Fibroblast of skin of left biceps (primary cell): ENCODE measurements around the gene COL18A1.
"Not testable (repeated sequence)": the region's sequence is repeated elsewhere in the genome, so short reads cannot be mapped to it uniquely, and the experiment has no call there.

ENCODE experiments used
- DNase-seq, 2 experiments: peaks; one replicate each; pipeline ENCODE4 v3.0.0-alpha.2; 2013; ENCODE audit warnings: low read depth in 2 of 2

Gene COL18A1

DNA sequence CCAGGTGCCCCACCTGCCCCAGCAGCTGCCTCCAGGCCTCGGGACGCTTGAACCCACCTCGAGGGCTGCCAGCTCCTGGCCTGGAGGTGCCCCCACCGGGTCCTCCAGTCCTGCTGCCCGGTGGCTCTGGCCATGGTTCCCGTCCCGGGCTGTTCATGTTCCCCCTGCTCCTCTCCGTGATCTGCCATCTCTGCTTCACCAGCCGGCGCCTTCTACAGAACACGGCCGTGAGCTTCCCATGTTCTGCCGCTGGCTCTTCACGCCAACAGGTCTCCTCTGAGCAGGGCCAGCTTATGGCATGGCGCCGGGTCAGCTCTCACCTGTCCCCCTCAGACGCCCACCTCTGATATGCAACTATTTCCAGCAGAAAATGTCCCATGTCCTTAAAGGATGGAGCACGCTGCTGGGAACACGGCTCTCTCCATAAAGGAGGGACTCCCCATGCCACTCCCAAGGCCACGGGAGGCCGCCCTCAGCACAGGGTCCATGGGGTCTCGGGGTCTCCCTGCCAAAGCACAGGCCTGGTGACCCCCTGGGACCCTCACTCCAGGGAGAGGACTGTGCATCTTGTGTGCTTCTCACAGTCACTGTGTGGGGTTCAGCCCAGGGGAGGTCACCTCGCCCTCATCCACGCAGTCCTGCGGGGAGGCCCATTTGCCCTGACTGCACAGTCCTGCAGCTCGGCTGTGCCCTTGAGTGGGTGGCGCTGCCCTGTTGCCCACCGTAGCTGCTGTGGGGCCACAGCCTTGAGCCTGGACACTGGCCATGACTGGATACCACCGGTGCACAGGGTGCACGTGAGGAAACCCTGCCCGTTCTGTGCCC is 36.7 kb downstream of the COL18A1 start:
- DNase-seq: no peak

DNA sequence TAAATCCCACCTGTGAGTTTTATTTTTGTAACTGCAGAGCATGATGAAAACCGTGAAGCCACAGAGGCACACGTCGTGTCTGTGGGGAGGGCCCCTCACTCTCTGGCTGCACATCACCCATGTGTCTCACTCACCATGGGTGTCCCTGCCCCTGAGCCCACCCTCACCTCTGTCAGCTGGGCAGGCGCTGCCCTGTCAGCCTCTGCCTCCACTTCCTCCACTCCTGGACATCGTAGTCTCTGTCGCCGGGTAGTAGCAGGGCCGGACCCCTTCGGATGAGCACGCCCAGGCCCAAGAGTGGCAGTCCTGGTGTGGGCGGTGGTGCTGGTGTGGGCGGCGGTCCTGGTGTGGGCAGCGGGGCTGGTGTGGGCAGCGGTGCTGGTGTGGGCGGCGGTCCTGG is 37.3 kb downstream of the COL18A1 start:
- no peak for DNase-seq

DNA sequence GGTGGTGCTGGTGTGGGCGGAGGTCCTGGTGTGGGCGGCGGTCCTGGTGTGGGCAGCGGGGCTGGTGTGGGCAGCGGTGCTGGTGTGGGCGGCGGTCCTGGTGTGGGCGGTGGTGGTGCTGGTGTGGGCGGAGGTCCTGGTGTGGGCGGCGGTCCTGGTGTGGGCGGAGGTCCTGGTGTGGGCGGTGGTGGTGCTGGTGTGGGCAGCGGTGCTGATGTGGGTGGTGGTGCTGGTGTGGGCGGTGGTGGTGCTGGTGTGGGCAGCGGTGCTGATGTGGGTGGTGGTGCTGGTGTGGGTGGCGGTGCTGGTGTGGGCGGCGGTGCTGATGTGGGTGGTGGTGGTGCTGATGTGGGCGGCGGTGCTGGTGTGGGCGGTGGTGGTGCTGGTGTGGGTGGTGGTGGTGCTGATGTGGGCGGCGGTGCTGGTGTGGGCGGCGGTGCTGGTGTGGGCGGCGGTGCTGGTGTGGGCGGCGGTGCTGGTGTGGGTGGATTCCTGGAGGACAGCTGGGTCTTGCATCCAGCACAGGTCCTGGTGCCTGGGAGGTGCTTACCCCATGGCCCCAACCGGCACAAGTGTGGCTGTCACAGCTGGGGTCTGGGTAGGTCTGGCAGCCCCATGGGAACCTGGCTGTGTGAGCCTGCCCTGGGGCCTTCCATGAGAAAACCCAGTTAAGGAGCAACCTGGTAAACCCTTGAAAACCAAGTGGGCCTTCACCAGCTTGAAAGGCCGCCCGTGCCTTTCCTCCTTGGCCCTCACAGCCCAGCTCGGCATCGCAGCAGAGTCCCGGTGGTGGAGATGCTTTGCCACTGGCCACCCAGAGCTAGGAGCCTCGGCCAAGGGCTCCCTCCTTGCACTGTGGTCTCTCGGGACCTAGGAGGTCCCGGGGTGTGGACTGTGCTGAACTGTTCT is 38.0 kb downstream of the COL18A1 start:
- DNase-seq: not testable (repeated sequence)

DNA sequence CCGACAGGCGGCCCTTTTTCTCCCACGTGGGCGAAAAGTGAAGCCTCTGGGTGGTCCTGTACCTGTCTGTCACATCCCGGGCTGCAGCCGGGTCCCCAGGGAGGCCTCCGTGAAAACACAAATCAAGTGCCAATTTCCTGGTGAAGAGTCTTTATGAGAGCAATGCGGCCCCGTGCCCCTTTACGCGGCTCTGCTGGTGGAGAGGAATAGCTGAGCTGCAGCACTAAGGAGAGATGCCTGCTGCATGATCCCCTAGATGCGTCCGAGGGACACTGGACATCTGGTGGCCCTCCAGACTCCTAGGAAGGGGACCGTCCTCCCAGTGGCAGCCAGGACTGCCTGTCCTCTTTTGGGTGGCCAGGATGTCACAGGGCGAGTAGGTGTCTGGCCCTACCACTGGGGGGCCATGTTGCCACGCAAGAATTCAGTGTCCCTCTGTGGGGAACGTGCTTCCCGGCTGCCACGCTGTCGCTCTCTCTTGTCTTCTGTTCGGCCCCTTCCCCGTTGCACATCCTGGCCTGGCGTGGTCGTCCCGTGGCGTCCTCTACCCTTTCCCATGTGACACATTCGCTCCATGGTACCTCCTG is 38.7 kb downstream of the COL18A1 start:
- DNase-seq: no peak

DNA sequence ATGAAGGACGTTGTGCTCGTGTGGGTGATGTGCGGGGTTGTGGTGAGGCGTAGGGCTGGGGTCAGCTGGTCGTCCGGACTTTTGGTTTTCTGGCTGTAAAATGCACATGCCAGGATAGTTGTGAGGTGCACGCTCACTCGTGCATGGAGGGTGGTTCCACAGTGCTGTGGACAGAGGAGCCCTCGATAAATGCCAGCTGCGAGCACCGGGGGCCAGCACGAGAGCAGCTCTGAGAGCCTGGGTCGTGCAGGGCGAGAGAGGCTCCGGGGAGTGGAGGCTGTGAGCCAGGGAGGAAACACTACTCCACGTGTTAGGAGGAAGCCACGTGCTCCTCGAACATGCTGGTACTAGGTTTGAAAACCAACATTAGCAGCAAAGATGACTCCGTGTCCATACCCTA is 39.4 kb downstream of the COL18A1 start:
- no peak for DNase-seq

DNA sequence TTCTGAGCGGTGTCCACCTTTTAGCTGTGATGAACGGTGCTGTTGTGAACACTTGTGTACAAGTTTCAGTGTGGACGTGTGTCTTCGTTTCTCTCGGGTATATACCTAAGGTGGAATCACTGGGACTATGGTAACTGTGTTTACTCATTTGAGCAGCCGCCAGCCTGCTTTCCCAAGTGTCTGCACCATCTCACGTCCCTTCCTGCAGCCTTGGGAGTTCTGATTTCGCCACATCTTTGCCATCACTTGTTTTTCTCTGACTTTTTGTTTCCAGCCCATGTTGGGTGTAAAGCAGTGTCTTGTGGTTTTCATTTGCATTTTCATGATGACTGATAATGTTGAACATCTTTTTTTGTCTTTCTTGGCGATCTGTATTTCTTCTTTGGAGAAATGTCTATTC is 40.4 kb downstream of the COL18A1 start:
- DNase-seq: no peak

DNA sequence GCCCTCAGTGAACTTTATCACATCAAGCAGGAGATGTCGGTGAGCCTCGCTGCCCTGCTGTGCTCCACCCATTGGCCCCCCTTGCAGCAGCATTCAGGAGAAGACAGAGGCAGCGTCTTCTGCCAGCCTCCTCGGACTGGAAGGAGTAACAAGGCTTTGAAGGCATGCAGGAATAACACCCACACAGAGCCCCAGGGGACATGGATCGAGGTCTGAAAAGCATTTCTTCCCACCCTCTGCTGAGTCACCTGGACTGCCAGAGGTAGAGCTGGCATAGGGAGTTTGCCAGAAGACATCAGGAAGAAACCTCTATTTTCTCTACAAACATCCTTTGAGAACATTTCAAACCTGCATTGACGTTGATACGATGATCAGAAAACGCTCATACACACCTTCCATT is 42.9 kb downstream of the COL18A1 start:
- DNase-seq: no peak

DNA sequence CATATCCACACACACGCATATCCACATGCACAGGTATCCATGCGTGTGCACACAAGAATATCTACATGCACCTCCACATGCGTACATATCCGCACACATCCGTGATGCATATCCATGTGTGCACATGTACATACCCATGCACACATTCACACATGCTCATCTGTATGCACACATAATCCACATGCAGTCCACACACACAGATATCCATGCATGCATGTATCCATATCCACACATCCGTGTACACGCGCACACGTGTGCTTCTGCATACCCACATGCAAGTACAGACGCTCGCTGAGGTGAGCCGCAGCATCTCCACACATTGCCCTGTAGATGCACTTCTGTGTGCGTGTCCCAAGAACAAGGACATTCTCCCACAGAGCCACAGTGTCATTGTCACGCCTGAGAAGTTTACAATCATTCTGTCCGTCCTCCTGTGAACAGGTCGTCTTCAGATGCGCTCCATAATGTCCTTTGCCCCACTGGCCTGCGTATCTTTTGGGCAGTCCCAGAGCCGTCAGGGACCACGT is 43.4 kb downstream of the COL18A1 start:
- DNase-seq: no peak

DNA sequence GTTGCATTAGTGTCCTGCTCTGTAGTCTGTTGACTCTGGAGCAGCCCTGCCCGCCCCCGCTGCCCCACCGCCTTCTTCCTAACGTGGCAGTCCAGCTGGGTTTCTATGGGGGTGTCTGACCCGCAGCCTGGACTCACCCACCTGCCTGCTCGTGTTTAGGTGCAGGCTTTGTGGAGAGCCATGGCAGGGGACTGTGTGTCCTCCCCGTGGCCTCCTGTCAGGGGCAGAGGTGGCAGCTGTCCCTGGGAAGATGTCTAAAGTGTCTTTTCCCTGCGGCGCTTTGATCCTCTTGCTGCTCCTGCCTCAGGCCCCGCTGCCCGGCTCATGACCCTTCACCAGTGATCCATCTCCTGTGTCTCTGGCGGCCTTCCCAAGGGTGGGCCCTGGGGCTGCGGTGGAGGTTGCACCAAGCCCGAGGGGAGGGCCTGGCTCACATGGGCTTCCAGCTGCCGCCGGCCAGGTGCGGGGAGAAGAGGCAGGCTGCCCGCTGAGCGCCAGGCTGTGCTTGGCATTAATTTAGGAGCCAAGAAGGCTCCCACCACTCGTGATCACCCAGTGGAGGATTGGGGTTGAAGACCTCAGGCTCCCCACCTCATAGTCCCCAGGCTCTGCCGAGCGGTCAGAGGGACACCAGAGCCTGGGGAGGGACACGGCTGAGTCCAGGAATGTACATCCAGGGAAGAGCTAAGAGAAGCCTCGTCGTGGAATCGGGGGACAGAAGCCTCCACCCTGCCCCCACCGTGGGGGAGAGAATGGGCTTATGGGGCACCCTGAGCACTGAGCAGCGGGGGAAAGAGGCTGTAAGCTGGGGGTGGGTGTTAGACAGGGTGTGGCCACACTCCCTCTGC is 44.1 kb downstream of the COL18A1 start:
- DNase-seq: no peak

DNA sequence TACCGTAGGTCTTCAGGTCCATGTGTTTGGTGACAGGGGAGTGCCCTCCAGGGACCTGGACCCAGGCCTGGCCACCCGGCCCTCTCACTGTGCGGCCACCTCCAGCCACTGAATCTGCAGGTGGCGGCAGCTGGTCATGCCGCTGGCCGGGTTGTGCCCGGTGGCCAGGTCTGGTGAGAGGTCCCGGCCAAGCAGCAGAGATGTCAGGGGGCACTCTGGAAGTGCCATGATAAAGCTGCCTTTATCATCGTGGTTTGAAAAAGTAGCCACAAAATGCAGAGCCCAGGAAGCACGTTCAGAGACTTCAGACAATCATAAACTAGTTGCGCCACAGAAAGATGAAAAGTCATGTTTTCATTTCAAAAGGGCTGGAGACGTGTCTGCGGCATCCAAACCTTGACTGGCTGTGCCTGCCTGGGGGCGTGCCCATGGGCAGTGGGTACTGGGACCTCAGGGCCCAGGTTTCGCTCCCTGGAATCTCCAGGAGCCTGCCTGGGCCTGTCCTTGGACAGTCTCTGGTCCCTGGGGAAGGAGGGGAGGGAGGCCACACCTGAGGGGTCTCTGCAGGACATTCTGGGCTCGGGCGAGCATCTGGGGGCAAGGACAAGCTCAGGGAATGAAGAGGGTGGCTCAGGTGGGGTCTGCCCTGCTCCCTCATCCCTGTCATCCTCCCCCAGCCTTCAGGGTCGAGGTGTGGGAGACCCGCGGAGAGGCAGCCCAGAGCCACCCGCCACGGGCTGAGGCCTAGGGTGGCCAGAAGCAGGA is 44.9 kb downstream of the COL18A1 start:
- no peak for DNase-seq

DNA sequence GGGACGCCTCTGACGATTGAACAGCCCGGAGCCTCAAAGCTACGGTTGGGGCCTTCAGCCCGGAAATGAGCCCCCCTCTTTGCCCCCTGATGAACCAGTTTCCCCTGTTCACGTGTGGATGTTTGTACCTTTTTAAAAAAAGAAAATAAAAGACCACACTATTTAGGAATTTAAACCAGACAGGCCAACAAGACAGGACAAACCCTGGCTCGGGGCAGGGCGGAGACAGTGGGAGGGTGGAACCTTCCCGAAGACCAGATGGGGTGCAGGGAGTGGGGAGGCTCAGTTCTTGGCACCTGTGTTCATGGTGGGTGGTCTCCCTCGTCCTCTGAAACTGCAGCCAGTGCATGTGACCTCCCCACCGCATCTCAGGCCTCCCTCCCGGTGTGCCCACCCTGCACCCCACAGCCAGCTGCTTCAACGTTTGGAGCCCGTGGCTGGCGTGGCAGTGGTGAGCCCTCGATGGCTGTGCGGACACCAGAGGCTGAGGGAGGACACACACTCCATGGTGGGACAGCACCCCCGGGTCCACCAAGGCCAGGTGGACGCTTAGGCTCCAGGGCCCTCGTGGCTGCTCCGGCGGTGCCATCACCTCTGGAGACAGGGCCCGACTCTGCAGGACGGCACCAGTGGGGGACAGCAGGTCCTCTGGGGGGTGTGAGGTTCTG is 45.6 kb downstream of the COL18A1 start:
- no peak for DNase-seq

DNA sequence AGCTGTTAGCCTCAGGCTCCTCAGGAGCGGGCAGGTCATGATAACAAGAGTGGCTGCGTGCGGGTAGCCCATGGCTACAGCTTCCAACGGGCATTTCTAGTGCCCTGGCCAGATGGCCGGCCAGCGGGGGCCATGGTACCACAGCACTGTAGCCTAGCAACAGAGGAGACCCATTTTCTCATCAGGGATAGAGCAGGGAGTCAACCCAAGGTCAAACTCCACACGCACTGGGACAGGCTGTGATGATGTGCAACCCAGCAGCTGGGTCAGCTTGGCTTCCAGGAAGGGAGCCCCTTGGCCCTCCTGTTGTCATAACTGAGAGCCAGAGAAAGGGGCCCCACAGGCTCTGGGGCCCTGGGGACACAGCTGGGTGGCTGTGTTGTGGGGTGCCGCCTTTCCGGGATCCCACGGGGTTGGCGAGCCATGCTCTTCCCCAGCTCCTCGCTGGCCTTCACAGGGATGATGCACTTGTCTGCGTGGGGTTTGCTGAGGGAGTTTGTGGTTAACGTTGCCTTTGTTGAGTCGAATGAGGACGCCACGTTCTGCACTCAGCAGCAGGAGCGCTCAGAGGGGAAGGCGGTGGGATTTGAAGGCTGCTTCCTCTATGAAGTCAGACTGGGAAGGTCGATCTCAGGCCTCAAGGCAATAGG is 46.3 kb downstream of the COL18A1 start:
- DNase-seq: no peak

DNA sequence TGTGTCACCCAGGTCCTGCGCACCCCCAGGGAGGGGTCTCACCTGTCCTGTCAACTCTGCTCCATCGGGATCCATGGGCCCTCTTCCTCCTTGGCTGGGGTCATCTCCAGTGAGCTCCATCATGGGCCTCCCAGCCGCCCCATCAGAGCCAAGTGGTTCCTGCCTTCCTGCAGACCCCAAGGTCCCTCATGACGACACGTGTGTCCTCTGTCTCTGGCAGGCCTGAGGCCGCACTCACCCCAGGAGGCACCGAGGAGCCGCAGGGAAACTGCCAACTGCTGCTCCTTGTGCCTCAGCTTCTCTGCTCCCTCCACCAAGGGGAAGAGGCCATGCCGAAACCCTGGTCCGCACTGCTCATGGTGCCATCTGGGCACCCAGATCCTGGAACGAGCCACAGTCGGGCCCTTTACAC is 46.8 kb downstream of the COL18A1 start:
- DNase-seq: no peak

DNA sequence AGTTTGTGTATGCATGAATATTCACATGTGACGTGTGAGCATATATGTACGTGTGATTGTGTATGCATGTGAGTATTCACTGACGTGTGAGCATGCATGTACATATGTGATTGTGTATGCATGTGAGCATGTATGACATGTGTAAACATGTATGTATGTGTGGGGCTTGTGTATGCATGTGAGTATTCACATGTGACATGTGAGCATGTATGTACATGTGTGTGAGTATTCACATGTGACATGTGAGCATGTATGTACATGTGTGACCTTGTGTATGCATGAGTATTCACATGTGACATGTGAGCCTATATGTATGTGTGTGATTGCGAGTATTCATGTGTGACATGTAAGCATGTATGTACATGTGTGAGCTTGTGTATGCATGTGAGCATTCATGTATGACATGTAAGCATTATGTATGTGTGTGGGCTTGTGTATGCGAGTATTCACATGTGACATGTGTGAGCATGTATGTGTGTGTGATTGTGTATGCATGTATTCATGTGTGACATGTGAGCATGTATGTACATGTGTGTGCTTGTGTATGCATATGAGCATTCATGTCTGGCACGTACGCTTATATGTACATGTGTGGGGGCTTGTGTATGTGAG is 47.8 kb downstream of the COL18A1 start:
- DNase-seq: no peak

DNA sequence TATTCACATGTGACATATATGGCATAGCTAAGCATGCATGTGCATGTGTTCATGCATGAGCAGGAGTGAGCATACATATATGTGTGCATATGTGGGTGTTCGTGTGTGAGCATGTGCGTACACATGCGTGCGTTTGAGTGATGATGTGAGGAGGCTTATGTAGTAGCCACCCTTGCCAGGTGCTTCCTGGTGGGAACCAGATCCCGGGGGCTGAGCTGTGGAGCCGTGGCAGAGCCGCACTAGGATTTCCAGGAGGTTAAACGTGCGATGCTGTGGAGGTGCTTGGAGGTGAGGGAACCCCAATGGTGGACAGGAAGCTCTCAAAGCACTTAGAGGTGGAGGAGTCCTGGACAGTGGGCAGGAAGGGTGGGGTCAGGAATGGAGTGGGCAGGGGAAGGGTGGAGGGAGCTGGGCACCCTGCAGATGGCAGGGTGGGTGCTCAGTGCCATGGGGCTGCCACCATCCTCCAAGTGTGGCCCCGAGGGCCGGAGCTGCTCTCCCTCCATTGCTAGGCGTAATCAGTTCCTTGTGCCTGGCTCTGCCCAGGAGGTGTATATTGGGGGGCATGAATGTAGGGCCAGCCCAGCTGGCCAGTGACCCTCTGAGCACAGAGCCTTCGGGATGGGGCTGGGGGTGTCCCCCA is 48.5 kb downstream of the COL18A1 start:
- DNase-seq: no peak

DNA sequence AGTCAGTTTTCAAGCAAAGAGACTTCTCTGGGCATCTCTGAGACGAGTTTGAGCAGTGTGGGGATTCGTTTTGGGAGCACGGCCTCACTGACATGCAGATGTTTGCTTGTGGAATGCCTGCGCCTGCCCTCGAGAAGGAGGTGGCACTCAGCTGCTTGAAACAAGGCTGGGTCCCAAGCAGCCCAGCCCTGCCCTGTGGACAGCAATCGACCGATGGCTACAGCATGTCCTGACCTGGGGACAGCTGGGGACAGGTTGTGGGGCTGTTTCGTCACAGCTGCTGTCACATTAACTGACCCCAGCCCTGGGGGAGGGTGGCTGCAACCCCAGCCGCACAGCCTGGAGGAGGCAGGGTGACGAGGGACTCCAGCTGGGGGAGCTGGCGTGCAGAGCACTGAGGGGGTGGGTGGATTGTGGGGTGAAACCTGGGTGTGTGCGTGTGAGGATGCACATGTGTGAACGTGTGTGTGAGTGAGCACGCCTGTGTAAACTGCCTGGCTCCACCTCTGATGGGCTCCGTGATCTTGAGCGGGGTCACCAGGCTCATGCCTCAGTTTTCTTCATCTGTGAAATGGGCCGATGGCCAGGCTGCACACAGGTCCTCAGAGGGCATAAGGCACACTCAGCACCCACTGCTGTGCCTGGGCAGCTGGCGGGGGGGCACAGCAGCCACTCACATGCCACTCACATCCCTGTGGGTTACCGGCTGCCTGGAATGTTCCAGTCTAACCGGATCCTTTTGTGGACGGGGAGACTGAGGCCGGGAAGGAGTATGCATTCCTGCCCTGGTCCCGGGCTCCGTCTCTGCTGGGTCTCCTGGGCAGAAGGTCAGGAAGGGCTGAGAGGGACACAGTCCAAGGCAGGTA is 49.3 kb downstream of the COL18A1 start:
- no peak for DNase-seq

DNA sequence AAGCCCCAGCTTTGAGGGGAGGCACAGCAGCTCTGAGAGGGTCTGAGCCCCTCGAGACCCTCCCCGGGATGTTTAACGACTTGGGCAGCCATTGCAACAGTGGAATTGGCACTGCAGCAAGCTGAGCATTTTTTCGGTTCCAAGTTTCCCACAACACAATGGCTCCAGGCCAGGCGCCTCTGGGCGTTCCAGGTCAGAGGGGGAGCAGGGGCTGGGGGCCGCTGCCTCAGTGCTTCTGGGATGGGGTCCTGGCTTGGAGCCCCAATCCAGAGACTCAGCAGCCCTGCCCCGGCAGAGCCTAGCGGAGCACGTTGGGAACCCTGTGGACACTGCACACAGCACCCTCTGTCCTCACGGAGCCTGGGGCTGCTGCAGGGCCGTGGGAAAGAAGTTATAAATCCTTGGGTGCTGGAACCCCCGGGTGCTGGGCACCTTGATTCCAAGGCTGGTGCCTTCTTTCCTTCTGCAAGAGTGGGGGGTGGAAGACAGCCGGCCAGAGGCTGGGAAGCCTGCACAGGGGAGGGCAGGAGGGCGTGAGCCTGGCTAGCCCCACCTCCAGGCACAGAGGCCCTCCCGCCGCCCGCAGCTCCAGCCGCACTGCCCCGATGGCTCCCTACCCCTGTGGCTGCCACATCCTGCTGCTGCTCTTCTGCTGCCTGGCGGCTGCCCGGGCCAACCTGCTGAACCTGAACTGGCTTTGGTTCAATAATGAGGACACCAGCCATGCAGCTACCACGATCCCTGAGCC is 50.1 kb downstream of the COL18A1 start:
- no peak for DNase-seq
